ENCODE data around the gene KAZN.

The KAZN gene

DNA sequence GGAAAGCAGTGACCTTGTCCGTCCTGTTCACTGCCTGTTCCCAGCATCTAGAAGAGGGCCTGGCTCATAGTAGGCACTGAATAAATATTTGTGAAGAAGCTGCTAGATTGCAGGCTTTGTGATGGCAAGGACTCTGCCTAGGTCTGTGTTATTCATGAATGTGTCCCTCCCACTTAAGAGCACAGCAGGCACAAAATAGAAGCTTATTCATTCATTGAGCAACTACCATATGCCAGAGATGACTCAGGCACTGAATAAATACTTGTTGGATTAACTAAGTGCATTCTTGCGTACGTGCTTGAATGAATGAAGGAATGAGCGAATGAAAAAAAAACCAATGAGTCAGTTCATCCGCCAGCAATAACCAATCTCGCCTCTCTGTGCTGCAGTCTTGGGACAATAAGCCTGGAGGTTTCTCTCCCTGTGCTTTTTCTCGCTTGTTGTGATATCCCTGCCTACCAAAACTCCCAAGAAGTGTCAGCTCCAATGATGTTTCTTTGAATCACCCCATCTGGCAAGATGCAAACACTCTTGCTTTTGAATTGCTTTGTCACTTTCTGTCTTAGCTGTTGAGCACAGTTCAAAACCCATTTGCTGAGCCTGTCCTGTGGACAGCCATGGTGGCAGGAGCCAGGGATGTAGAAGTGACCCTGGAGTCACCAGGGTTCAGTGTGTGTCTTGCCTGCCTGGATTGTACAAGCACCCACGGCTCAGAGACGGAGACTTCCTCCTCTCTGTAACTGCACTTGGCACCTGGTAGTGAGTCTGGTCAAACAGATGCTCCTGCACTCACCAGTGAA, 143.9 kb downstream of the KAZN start:
- DNase-seq (ENCODE audit: low read depth in 2 of 2) = no peak

DNA sequence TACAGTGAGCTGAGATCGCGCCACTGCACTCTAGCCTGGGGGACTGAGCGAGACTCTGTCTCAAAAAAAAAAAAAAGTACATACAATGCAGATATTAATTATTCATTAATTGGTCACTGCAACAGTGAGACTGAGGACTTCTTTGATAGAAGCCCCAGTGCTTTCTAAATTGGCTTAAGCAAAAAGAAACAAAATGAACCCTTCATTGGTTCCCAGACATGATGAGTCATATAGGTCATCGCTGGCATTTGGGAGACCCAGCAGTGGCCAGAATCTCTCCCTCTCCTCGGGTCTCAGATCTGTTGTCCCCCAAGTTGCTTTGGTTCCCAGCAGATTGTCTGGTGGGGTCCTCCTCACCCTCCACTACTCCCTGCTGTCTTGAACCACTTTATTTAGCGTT, 144.9 kb downstream of the KAZN start:
- no peak for DNase-seq (ENCODE audit: low read depth in 2 of 2)

DNA sequence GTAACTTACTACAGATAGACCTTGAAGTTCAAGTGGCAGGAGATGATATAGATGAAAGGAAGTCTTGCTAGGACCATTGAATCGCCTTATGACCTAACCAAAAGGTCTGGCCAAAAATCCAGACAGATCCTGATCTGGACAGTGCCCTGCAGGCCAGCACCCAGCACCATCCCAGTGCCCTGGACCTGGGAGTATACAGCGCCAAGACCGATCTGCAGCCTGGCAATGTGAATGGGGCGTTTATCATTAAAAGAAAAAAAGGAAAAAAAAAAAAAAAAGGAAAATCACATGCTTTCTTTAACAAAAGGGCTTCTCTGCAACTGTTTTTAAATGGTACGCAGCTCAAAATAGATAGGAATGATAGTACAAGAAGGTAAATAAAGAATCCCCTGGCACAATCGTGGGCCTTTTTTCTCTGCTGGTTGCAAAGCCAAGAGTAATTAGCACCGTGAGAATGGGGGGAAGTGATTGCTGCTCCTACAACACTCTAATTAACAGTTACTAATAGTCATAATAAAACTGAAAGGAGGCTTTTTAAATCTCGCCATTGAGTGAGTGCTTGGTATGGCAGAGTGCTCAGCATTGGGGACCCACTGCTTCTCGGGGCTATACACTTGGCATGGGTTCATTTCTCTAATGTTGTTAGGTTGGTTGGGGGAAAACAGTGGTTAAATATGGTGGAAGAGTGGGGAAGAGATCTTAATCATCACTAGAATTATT, 146.7 kb downstream of the KAZN start:
- no peak for DNase-seq (ENCODE audit: low read depth in 2 of 2)

DNA sequence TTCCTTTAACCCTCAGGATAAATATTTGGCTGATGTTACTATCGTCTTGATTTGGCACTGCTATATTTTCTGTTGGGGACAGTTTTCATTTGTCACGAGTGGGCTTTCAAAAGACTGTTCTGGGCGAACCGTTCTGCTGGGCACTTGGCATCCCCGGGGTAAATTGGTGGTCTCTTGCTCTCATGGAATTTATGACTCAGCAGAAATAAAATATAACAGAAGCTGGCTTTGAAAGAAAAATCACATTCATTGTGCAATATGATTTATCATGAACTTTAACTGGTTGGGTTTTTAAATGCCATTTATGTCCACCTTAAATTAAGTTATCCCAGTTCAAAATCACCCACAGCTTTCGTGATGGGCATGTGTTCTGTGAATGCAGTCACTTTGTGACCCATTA, 147.3 kb downstream of the KAZN start:
- no peak for DNase-seq (ENCODE audit: low read depth in 2 of 2)

DNA sequence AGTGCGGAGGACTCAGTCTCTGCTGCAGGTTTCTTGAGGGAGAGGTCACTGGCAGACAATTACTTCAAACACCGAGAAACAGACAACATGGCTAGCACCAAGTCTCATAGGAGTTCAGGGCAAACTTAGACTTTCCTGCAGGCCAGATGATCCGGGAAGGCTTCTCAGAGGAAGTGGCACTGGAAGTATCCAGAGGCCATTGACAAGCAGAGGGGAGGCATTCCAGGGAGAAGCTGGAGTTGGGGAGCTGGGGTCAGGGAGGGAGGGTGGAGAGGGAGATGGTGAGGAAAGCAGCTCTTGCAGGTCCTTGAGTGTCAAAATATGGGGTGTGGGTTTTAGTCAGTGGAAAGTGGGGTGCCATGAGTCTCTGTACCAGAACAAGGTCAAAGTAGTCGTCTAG, 147.9 kb downstream of the KAZN start:
- no peak for DNase-seq (ENCODE audit: low read depth in 2 of 2)

DNA sequence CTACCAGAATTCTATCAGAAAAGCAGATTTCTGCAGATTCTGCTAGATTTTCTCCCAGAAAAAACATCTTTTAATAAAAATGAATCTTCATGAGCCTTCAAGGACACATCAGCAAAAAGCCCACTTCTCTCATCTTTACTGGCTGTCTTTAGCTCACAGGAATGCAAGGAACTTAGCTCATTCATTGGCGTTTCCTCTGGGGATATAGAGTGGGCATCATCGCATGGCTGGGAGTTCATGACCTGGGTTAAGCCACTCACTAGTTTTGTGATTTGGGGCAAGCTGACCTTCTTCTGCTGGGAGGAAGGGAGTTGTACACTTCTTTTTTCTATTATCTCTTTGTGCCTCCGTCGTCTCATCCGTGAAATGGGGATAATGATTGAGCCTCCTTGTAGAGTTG, 149.7 kb downstream of the KAZN start:
- DNase-seq (ENCODE audit: low read depth in 2 of 2) = no peak

DNA sequence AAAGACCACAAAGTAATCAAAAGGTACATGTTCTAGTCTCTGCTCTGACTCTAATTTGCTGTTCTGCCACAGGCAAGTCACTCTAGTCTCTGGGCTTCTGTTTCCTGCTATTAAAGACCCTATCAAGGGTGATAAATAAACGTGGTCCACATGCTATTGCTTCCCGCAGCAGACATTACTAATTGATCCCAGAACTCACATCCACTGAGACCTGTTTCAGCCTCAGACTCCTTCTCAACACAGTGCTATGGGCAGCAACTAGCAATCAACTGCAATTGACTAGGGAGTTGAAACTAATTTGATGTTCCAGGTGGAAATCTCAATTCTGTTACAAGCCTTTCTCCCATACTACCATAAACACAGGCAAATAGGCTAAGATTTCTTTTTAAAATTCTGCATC, 150.5 kb downstream of the KAZN start:
- no peak for DNase-seq (ENCODE audit: low read depth in 2 of 2)

DNA sequence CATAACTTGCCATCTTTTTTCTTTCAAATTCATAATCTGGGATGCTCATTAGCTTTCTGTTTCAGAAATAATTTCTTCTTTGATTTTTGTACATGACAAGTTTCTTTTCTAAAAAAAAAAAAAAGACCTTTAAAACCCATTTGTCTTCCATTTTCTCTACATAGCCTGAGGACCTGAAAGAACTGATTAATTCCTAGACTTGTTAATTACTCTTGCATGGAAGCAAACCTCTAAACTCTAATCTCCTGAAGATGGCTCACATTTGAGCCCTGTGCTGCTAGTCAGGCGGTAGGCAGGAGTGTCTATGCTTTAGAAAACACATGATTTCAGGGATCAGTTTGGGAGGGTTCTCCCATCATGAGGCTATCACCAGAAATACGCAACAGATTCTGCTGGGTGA, 152.0 kb downstream of the KAZN start:
- DNase-seq (ENCODE audit: low read depth in 2 of 2) = no peak

DNA sequence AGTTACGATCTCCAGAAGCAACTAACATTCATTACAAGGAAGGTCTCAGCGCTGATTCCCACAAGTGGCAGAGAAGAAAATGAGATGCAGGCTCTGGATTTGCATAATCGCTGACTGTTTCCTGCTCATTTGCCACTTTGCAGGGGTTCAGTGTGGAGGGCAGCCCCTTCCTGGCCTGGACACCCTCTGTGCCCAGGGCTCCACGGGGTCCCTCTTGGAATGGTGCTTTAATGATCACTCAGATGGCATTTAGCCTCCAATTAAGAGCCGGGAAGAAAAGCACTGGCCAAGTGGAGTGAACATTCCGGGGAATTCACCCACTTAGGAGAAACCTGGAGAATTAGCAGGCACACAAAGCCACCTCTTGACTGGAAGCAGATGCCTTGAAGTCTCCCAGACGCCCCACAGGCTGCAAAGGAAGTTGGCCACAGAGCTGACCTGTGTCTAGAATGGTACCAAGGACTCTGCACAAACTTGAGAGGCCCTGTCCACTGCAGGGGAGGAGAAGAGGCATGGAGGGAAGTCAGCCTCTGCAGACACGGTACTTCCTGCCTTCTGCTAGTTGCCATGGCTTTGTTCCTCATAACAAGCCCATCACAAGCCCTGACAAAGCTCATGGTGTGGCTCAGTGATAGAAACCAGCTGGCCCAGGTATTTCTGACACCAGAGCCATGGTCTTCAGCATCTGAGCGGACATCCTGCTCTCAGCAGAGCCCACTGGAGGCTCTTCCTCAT, 157.2 kb downstream of the KAZN start:
- DNase-seq (ENCODE audit: low read depth in 2 of 2) = no peak

DNA sequence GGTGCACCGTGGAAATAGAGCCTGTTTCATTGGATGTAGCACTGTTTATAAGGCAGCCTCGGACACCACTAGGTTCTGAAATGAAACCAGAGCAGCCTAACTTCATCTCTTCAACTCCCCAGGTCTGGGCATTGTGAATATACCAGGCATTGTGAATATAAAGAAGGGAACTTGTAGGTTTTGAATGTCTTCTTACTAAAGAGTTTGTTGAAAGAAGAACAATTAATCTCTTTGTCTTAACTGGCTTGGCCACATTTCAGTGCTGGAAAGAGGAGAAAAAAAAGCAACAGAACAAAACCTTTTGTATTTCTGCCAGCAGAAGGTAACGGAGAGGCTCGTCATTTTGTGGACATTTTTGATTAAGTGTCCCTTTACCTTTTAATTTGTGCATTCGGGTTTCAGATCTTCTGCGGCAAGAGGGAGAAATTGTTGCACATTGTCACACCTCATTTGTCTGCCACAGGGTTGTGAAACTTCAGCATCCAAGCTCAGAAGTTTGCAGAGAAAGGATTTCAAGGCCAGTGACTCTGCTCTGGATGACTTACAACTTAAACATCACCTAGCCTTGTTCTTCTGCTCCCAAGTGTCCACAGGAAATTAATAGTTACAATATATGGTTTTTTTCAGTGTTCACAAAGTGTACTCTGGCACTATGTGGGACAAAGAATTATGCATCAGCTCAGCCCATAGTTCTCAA, 158.3 kb downstream of the KAZN start:
- no peak for DNase-seq (ENCODE audit: low read depth in 2 of 2)

DNA sequence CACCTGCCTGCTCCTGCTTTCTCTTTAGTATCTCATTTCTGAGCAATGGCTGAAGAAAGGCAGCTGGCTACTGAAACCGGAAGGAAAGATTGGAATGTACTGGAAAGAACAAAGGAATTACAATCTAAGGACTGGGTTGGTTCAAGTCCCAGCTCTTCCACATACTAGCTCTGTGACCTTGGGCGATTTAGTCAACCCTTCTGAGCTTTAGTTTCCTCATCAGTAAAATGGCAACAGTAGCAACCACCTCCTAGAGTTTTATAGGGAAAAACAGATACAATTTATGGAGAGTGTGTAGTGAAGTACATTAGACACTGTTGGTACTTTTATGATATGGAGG, 158.8 kb downstream of the KAZN start:
- no peak for DNase-seq (ENCODE audit: low read depth in 2 of 2)

DNA sequence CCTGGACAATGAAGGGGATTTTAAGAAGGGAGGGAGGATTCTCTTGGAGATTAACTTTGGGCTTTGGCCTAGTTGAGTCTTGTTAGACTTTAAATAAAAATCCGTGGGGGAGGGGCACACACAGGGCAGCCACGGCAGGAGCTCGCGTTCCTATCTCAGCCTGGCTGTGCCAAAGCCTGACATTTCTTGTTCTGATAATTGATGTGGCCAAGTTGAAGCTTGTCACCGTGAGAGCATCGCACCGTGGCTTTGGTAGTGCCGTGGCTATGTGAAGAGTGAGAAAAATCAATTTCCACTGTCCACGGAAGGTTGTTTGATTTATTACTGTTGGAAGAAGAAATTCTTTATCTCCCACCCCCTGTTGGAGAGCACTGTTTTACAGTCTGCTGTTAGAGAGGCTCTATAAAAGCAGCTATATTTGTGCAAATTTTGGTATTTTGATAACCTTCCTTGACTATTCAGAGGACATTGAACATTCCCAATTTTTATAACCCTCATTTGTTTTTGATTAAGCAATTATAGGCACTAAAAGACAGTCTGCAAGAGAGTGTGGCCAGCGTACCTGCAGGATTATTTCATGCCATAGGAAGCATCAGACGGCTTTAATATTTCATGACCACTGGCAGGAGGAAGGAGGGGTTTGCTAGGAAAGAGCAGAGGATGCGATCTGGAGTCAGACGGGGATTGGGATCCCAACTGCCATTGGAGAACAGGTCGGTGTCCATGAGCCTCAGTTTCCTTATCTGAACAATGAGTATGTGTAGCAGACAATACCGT, 160.7 kb downstream of the KAZN start:
- no peak for DNase-seq (ENCODE audit: low read depth in 2 of 2)

DNA sequence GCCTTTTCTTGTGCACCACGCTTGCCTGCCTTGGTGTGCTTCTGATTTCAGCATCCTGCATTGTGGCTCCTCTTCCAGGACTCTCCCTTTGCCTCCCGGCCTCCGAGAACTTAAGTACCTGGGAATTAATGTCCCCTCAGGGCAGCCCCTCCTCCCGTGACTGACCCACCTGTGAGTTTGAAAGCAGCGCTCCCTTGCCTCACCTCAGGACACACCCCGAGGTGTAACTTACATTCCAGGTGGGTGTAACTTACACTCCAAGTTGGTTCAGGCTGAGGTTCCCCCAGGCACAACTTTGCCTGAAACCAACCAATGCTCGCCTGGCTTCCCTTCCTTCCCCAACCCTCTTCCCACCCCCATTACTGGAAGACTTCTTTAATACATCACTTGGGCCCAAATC, 161.4 kb downstream of the KAZN start:
- no peak for DNase-seq (ENCODE audit: low read depth in 2 of 2)

DNA sequence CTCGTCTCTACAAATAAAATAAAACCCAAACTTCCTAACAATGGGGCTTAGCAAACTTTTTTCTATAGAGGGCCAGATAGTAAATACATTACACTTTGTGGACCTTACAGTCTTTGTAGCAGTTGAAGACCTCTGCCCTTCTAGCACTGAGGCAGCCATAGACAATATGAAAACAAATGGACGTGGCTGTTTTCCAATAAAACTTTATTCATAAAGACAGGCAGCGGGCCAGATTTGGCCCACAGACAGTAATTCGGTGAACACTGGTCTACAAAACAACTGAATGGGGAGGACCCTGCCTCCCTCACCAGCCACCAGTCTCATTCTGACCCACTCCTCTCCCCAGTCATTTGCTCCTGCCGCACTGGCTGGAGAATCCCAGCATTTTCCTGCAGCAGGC, 162.3 kb downstream of the KAZN start:
- DNase-seq (ENCODE audit: low read depth in 2 of 2) = no peak

DNA sequence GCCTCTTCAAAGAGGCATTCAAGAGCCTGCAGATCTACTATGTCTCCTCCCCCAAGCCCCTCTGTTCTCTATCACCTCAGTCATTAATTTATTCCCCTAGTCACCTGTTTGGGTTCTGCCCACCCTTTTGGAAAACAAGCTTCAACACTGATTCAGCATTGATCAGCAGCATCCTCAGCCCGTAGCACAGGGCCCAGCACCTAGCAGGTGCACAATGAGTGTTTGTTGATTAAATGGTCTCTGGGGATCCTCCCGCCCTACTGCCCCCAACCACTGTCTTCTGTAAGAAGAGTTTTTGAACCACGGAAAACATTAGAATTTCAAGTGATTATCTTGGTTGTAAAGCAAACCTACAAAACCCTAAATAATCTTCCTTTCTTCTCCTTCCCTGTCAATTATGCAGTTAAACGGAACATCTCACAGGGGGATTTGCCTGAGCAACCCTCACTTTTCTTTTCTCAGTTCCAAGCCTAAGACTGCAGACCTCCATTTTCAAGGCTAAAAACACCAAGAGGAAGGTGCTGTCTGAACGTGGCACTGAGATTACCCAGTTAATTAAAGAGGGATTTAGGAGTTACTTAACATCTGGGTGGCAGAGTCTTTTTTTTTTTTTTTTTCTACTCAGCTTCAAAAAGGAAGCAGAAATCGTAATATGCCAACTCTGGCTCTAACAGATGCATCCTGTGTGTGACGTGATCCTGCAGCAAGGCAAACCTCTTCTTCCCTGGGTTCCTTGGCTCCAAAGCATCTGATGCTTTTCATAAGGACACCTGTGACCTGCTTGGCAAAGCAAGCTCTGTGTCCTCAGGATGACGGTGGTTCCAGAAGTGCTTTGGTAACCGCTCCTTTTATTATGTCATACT, 163.0 kb downstream of the KAZN start:
- no peak for DNase-seq (ENCODE audit: low read depth in 2 of 2)

DNA sequence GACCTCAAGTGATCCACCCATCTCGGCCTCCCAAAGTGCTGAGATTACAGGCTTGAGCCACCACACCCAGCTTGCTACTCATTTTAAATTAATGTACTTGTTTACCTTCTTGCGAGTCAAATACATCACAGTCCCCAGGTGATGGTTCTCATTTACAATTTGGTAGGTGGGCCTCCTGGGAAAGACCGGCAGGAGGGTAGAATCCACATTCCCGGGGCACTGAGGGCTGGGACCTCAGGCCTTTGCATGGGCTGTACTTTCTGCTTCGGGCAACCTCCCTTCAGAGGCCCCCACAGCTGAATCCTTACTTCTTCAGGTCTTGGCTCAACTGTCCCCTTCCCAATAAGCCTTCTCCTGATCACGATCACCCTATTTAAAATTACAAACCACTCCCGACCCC, 165.5 kb downstream of the KAZN start:
- DNase-seq (ENCODE audit: low read depth in 2 of 2) = no peak

DNA sequence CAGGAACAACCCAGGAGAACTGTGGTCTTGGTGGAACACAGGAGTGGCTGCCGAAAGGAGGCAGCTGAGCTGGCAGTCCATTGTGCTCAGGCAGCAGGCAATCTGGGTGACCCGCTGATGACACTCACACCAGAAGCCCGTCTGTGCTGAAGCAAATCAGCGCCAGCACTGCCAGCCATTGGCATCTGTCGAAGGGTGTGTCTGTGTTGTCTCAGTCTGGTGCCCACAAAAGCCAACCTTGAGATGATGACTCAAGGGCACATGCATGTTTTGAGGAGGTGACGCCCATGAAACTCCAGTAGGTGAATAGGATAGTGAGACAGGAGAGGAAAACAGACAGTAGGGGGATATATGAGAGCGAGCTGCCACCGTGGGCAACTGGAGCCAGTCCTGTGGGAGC, 167.3 kb downstream of the KAZN start:
- DNase-seq (ENCODE audit: low read depth in 2 of 2) = no peak

DNA sequence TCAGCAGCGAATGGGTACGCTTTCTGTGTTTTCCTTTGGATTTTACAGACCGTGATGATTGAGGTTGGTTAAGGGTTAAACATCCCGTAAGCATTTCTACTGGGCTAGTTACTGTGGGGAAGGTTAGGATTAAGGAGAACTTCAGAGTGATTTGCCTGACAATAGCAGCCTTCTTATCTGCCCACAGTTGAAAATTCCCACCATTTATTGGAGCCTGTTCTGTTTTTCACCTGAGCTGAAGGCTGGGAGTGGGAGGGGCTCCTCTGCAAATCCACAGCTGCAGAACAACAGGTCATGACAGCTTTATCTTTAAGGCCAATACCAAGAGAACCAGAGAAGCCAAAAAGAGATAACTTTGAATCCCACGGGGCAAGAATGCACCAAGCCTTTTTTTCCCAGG, 168.6 kb downstream of the KAZN start:
- DNase-seq (ENCODE audit: low read depth in 2 of 2) = no peak

DNA sequence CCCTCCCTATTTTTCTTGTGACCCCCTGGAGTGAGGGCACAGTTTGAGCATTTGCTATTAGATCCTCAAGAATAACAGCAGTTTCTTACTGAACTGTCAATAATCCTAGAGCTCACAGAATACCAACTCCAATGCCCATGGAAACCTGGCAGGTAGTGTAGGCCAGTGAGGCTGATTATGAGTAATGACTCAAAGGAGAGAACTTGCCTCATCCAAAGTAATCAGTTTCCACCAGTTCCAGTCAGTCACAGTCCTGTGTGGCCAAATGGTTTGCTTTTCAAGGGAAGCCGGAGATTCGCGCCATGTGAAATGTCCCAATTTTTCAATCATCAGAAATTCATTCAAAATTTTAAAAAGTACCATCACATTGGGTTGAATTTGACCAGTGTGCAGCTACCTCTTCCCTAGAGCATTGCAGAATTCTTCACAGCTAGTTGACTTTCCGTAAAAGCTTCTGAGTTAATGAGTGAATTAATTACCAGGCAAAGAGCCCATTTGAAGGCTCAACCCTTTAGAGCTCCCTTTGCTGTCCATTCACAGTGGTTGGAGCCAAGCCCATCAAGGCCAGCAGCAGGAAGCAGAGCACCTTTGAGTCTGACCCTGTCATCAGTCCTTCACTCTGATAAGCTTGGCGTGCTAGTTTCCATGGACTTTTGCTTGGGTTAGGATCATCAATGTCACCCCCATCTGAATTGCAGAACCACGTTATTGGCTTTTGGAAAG, 170.3 kb downstream of the KAZN start:
- DNase-seq (ENCODE audit: low read depth in 2 of 2) = no peak
